ENCODE data around the gene FAHD1.

FAHD1 gene

DNA sequence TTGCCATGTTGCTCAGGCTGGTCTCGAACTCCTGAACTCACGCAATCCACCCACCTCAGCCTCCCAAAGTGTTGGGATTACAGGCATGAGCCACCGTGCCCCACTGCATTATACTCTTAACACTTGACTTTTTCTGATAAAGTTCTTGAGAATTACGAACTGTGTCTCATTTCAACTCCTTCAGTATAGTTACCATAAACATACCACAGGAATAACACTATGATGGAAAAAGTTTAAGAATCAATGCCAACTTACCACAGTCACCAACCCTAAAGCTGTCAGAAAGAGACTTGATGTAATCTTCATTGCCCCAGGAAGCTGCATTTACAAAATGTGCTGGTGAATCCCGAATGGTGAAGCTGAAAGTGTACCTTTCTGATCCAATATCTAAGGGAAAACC, 34.7 kb downstream of the FAHD1 start:
- in situ Hi-C loops (cut with HindIII; ENCODE audit: low sequenced_read_pairs) = no loop called here
- no peak overlapping the region for H3K4me3 ChIP-seq (ENCODE audit: low read depth, low read length)
- TF ChIP-seq, protein P1, sequence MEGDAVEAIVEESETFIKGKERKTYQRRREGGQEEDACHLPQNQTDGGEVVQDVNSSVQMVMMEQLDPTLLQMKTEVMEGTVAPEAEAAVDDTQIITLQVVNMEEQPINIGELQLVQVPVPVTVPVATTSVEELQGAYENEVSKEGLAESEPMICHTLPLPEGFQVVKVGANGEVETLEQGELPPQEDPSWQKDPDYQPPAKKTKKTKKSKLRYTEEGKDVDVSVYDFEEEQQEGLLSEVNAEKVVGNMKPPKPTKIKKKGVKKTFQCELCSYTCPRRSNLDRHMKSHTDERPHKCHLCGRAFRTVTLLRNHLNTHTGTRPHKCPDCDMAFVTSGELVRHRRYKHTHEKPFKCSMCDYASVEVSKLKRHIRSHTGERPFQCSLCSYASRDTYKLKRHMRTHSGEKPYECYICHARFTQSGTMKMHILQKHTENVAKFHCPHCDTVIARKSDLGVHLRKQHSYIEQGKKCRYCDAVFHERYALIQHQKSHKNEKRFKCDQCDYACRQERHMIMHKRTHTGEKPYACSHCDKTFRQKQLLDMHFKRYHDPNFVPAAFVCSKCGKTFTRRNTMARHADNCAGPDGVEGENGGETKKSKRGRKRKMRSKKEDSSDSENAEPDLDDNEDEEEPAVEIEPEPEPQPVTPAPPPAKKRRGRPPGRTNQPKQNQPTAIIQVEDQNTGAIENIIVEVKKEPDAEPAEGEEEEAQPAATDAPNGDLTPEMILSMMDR (IDR thresholded peaks at IDR 0.05; ENCODE audit: low read depth, low read length) = no peak
- no peak for DNase-seq (ENCODE audit: low read depth, low spot score)

DNA sequence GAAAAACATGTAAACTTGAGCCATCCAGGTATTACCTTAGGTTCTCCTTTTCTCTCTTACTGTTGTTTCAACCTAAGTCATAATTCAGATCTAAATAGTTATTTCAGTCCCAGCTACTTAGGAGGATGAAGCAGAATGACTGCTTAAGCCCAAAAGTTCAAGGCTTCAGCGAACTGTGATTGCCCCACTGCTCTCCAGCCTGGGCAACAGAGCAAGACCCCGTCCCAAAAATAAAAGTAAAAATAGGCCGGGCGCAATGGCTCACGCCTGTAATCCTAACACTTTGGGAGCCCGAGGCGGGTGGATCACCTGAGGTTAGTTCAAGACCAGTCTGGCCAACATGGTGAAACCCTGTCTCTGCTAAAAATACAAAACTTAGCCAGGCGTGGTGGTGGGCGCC, 35.4 kb downstream of the FAHD1 start:
- TF ChIP-seq, protein P1 (IDR thresholded peaks at IDR 0.05; ENCODE audit: low read depth, low read length) = no peak
- in situ Hi-C loops (cut with HindIII; ENCODE audit: low sequenced_read_pairs) = no loop called here
- no peak overlapping the region for H3K4me3 ChIP-seq (ENCODE audit: low read depth, low read length)
- no peak for DNase-seq (ENCODE audit: low read depth, low spot score)

DNA sequence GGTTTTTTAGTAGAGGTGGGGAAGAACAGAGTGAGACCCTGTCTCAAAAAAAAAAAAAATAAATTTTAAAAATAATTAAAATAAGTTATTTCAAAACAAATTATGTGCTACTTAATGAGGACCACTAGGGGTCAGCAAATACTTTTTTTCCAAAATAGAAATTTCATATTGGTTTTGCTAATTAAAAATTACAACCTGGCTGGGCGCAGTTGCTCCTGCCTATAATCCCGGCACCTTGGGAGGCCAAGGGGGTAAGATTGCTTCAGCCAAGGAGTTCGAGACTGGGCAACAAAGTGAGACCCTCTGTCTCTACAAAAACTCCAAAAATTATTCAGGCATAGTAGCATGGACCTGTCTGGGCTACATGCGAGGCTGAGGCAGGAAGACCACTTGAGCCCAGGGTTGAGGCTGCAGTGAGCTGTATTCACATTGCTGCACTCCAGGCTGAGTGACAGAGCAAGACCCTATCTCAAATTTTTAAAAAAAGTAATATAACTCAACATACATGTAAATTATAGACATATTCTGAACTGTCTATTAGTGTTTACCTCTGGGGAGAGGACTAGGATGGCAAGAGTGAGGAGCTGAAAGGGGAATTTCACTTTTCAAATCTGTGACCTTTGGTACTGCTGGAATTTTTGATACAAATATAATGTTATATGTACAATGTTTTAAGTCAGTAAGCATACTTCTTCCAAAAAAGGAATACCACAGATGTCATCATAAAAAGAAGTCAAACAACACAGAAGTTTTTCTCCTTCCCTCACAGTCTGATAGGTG, 36.9 kb downstream of the FAHD1 start:
- TF ChIP-seq, protein P1 (IDR thresholded peaks at IDR 0.05; ENCODE audit: low read depth, low read length) = peak; percentile 50
- in situ Hi-C loops (cut with HindIII; ENCODE audit: low sequenced_read_pairs) = no loop called here
- no peak overlapping the region for H3K4me3 ChIP-seq (ENCODE audit: low read depth, low read length)
- peak; percentile 48 for DNase-seq (ENCODE audit: low read depth, low spot score)

DNA sequence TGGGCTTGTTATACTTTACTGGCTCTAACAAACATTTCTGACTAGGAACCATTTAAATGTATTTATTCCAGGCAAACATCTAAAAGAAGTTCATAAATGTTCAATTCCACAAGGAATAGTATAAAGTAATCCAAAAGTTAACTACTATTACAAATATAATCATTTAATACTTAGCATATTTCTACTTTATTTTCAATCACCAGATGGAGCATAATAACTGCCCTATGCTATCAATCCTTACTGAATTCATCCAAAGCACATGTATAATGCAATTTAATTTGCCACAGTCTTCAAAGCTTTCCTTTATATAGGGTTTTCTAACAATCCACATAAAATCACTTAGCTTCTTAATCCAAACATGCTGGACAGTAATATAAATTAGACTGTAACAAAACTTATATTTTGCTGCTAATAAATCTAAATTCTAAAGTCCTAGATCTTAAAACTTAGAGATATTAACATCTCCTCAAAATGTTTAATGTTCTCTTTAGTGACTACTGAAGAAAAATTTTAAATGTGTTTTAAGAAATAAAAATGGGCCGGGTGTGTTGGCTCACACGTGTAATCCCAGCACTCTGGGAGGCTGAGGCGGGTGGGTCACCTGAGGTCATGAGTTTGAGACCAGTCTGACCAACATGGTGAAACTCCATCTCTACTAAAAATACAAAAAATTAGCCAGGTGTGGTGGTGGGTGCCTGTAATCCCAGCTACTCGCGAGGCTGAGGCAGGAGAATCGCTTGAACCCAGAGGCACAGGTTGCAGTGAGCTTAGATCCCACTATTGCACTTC, 39.1 kb downstream of the FAHD1 start:
- TF ChIP-seq, protein P1 (IDR thresholded peaks at IDR 0.05; ENCODE audit: low read depth, low read length) = no peak
- in situ Hi-C loops (cut with HindIII; ENCODE audit: low sequenced_read_pairs) = no loop called here
- H3K4me3 ChIP-seq (ENCODE audit: low read depth, low read length) = no peak overlapping the region
- no peak for DNase-seq (ENCODE audit: low read depth, low spot score)

DNA sequence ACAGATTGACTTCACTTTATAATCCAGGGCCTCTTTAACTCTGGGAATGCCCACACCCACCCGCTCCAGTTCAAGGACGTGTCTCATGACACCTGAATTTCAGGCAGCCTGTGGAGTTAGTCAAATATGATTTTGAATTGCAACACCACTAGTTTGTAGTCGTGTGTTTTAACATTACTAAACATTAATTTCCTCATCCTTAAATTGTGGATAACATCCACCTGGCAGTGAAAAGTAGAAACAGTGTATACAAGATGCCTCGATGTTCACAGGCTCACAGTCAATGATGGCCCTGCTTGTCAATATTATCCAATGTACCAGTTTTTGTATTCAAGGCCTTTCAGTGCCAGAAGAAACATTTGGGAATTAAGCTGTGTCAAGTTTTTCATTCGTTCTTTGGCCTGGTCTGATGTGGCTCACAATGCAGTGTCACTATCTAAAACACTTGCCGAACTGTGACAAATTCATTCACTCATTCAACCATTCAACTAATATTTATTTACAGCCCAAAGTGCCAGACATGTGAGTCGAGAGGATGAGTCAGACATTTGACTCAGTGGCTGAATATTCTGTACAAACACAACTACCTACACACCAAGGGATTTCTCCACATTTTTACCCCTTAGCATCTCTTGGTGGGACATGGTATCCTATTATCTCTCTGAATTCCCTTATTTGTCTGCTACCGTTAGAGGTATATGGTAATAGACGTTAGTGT, 43.5 kb downstream of the FAHD1 start:
- DNase-seq (ENCODE audit: low read depth, low spot score) = peak; percentile 66
- in situ Hi-C loops (cut with HindIII; ENCODE audit: low sequenced_read_pairs) = no loop called here

More for the DNA sequence above, 43.5 kb downstream of the FAHD1 start:
- H3K4me3 ChIP-seq (ENCODE audit: low read depth, low read length) = no peak overlapping the region
- TF ChIP-seq, protein P1 (IDR thresholded peaks at IDR 0.05; ENCODE audit: low read depth, low read length) = no peak
